HG02973 (cell line): Measurements from ENCODE around the gene SLFN12L.
"Not testable (repeated sequence)": the region's sequence is repeated elsewhere in the genome, so short reads cannot be mapped to it uniquely, and the experiment has no call there.

Experiments
- ATAC-seq: cut with Tn5 transposase; IDR thresholded peaks from one replicate; pipeline ENCODE4 v1.9.1; 2021; ENCODE audit warnings: moderate library complexity; ENCODE audit not compliant: unreplicated experiment

Gene SLFN12L

DNA sequence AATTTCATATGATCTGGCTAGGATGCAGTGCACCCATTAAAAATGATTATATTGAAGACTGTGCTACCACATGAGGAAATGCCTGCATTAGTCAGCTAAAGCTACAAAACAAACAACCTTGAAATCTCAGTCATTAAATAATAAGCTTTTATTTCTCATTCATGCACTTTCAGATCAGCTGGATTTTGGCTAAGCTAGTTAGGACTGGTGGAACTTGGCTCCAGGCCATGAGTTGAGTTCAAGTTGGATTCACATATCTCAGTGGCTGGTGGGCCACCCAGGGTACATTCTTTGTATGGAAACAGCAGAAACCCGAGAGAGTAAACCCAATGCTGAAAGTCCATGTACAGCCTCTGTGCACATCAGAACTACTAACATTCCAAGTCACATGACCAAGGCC lies 6.4 kb upstream of the SLFN12L start:
- ATAC-seq: no peak

- ATAC-seq: no peak
These were observed 5.5 kb upstream of the SLFN12L start for GRCh38 chr17:35542990-35543389.

DNA sequence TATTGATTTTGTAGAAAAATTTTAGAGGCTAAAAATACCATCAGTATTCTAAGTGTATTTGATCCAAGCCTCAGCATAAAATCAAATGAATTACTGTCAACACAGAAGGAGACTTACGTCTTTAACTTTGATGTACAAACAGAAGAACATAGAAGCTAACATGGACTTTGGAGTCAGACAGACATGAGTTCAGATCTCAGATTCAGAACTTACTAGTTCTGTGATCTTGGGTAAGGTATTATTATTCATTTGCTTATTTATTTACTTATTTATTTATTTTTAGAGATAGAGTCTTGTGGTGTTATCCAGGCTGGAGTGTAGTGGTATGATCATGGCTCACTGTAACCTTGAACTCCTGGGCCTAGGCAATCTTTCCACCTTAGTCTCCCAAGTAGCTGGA lies 4.0 kb upstream of the SLFN12L start:
- no peak for ATAC-seq

GRCh38 chr17:35540589-35541404 lies 3.3 kb upstream of the SLFN12L start:
- ATAC-seq: no peak

DNA sequence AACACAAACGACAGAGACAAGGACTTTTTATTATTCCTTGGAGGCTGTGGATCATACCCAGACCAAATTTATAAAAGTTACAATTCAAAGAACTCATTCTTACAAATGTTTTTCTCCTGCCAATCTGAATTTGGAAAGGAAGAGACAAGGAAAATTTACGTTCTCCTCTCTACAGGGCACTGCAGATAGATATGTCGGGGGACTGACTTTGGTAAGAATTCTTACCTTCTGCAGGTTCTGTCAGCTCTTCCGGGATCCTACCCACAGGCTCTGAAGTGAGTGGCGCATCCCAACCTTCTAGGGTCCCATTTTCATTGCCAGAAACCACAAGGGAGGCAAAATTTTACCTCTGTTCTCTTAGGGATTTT lies 2.2 kb upstream of the SLFN12L start:
- ATAC-seq: no peak

DNA sequence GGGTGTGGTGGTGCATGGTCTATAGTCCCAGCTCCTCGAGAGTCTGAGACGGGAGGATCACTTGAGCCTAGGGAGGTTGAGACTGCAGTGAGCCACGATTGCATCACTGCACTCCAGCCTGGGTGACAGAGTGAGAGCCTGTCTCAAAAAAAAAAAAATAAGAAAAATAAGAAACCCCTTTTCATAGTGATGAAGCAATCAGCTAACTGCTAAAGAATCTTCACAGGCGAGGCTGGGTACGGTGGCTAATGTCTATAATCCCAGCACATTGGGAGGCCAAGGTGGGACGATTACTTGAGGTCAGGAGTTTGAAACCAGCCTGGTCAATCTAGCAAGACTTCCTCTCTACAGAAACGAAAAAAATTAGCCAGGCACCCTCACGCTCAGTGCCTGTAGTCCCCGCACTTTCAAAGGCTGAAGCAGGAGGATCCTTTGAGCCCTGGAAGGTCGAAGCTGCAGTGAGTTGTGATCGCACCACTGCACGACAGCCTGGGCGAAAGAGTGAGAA lies 760 bp downstream of the SLFN12L start:
- ATAC-seq: no peak

DNA sequence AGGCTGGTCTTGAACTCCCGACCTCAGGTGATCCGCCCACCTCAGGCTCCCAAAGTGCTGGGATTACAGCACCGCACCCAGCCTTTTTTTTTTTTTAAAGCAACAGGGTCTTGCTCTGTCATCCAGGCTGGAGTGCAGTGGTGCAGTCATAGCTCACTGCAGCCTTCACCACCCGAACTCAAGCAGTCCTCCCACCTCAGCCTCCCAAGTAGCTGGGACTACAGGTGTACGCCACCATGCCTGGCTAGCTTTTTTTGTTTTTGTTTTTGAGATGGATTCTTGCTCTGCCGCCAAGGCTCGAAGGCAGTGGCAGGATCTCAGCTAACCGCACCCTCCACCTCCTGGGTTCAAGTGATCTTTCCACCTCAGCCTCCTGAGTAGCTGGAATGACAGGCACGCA lies 2.1 kb downstream of the SLFN12L start:
- not testable (repeated sequence) for ATAC-seq

DNA sequence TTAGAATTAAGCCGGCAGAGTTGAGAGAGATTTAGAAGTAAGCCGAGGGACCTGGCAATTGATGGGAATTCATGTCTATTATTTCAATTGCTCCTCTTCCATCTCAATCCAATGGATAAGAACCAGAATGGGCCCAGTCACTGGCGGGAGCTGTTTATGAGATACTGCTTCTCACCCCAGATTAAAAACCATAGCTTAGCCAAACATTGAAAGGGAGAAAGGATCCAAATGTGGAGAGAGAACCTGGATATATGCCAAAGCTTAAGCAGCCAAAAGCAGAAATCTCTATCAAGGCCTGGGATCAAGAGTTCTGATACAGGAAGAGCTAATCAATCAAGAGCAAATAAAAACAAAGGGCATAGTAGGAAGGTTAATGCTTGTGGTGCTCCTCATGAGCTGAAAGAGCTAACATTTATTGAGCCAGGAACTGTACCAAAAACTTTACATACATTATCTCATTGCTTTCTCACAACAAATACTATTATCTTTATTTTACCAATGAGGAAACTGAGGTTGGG lies 2.8 kb downstream of the SLFN12L start:
- no peak for ATAC-seq

- ATAC-seq: no peak
These were observed 6.3 kb downstream of the SLFN12L start for GRCh38 chr17:35531160-35531559.

DNA sequence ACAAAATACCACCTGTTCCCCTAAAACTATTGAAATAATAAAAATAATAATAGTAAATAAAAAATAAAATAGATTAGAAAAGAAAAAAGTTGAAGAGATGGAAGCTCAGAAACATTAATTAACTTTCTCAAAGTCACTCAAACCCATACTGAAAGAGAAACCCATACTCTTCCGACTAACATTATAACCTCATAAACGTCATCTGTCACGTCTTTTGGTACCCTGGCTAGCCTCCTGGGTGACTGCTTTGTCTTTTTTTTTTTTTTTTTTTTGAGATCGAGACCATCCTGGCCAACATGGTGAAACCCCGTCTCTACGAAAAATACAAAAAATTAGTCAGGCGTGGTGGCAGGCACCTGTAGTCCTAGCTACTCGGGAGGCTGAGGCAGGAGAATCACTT lies 7.6 kb downstream of the SLFN12L start:
- ATAC-seq: no peak

DNA sequence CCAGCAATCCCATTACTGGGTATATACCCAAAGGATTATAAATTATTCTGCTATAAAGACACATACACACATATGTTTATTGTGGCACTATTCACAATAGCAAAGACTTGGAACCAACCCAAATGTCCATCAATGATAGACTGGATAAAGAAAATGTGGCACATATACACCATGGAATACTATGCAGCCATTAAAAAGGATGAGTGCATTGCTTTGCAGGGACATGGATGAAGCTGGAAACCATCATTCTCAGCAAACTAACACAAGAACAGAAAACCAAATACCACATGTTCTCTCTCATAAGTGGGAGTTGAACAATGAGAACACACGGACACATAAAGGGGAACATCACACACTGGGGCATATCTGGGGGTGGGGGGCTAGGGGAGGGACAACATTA lies 8.2 kb downstream of the SLFN12L start:
- ATAC-seq: not testable (repeated sequence)

DNA sequence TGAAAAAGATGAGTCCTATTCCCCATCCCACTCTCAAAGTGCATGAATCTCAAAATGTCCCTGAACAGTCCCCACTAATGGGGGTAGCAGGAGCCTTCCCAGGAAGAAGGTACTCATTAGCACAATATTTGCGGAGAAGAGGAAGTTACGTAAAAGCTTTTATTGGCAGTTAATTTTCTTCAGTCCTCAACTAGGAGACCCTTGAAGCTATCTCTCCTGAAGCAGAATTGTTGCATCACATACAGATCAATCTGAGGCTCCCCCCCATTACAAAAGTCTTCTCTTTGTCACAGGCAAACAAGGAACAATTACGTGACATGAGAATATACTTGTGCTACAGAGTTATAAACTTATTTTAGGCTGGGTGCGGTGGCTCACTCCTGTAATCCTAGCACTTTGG lies 14.2 kb downstream of the SLFN12L start:
- no peak for ATAC-seq

DNA sequence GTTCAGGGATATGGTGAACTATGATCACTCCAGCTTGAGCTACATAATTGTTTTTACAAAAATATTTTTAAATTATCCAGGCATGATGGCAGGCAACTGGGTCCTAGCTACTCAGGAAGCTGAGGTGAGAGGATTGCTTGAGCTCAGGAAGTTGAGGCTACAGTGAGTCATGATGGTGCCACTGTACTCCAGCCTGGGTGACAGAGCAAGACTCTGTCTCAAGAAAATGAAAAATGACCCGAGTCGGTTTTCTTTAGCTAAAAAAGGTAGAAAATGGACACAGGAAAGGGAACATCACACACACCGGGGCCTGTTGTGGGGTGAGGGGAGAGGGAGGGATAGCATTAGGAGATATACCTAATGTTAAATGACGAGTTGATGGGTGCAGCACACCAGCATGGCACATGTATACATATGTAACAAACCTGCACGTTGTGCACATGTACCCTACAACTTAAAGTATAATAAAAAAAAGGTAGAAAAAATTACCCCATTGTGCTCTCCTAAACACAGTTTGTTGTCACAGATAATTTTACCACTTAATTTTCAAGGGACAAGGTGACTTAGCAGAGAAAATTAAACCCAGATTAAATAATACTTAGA lies 15.7 kb downstream of the SLFN12L start:
- ATAC-seq: not testable (repeated sequence)

- no peak for ATAC-seq
These were observed 16.3 kb downstream of the SLFN12L start for GRCh38 chr17:35521150-35521549.

DNA sequence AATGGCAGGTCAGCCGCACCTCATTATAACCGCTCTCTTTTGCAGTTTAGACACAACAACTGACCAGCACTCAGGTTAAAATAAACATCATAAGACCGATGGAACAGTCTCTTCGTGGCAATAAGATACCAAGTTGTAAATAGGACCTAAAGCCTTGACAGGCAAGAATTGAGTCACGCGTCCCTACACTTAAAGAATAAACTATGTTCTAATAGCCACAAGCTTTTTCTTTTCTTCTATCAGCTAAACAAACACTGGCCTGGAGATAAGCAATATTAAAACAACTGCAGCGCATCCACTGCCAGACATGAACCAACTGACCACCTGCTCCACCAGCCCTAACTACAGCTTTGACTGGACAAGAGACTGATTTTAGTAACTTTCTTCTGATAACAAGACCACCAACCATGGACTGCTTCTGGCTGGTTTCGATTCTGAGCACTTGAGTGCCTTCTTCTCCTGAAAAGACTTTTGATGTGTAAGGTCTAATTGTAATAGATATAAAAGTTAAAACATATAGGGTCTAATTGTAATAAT lies 17.5 kb downstream of the SLFN12L start:
- ATAC-seq: no peak

DNA sequence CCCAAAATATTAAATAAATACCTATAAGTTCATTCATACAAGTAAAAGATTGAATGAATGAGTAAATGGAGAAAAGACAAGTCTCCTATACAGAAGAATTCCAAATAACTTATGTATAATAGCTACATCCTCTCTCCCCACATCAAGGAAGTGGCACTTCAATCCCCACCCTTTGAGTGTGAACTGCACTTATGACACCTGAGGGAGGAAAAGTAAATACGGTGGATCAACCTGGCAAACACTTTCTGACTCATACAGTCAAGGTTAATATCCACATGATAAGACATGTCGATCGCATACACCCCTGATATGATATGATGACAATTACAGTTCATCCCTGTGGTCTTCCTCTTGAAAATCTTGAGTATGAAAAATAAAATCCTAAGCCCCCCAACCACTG lies 18.0 kb downstream of the SLFN12L start:
- ATAC-seq: no peak

DNA sequence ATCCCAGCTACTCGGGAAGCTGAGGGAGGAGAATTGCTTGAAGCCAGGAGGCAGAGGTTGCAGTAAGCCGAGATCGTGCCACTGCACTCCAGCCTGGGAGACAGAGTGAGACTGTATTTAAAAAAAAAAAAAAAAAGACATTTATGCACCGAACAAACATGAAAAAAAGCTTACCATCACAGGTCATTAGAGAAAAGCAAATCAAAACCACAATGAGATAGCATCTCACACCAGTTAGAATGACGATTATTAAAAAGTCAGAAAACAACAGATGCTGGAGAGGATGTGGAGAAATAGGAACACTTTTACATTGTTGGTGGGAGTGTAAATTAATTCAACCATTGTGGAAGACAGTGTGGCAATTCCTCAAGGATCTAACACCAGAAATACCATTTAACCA lies 19.0 kb downstream of the SLFN12L start:
- ATAC-seq: not testable (repeated sequence)

DNA sequence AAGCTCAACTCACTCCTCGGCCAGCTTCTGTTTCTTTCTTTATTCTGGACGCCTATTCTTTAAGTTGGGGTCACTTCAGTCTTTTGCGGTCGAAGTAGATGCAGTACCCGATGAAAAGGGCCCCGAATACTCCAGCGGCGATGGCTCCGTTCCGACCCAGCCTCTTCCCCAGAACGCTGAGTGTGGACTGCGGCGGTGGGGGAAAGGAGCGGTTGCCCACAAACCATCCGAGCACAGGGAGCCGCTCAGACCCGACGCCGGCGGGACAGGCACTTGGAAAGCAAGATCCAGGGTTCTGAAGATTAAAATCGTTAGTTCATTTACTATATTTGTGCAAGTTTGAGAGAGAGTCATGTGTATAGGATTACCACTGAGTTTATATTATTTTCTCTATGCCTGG lies 22.5 kb downstream of the SLFN12L start:
- no peak for ATAC-seq

DNA sequence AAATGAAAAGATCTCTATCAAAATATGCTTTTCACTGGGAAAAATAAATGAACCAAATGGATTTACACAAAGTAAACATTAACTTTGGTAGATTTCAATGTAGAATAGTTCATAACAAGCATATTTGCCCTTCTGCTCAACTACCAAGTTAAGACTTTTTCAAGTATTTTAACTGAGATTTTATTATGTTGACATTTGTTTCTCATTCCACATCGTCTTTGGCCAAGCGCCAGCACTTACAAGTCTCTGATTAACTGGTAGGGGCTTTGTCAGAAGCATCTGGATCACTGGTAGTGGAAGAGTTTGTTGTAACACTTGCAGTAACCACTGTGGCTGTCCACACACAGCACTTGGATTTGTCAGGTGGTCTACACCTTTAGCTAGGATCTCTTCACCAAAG lies 22.9 kb downstream of the SLFN12L start:
- no peak for ATAC-seq

DNA sequence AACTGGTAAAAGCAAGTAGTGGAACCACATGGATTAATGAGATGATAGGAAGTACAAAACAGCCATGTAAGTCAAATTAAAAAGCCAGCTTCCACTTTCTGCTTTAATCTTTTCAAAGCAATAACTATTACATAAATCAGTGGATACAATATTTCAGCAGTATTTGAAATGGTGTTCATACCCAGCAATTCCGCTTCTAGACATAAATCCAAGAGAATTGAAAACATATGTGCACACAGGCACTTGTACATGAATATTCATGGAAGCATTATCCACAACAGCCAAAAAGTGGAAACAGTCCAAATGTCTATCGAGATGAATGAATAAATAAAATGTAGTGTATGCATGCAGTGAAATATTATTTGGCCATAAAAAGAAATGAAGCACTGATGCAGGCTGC lies 27.4 kb downstream of the SLFN12L start:
- no peak for ATAC-seq

DNA sequence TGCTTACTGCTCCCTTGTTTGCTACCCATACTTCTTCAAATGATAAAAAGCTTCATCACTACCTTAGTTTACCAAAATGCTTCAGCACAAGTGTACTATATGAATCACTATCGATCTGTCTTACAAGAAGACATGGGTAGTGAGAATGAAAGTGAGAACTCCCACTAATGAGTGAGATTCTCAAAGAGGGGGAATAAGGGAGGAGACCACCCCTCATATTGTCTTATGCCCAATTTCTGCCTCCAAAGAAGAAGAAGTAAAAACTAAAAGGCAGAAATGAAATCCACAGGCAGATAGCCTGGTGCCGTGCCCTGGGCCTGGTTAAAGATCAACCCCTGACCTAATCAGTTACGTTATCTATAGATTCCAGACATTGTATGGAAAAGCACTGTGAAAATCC lies 29.8 kb downstream of the SLFN12L start:
- ATAC-seq: not testable (repeated sequence)

GRCh38 chr17:35499548-35499947 lies 37.9 kb downstream of the SLFN12L start:
- ATAC-seq: no peak
